Cardiac fibroblast (primary cell): ENCODE results near the gene PAQR4.
A peak's percentile ranks its signal among the peaks of the same experiment; 100 is the strongest.

ENCODE experiments used
- DNase-seq, 2 donors: peaks; one replicate each; pipeline versions ENCODE4 v3.0.0 to v3.0.0-alpha.2; 2010; ENCODE audit warnings: low read depth in 2 of 2
- H3K4me3 ChIP-seq, 2 donors: replicated peaks in 1 of 2; 1 replicate in 1 of 2; 2 replicates in 1 of 2; pipeline ENCODE4 v1.5.1; 2011; ENCODE audit warnings: low read depth in 2 of 2, low read length in 2 of 2, mild to moderate bottlenecking in 2 of 2, moderate library complexity in 1 of 2
- CTCF ChIP-seq: IDR thresholded peaks from one replicate; pipeline ENCODE4 v1.5.1; 2011; ENCODE audit warnings: low read depth, mild to moderate bottlenecking, low read length, inconsistent platforms

Gene PAQR4

DNA sequence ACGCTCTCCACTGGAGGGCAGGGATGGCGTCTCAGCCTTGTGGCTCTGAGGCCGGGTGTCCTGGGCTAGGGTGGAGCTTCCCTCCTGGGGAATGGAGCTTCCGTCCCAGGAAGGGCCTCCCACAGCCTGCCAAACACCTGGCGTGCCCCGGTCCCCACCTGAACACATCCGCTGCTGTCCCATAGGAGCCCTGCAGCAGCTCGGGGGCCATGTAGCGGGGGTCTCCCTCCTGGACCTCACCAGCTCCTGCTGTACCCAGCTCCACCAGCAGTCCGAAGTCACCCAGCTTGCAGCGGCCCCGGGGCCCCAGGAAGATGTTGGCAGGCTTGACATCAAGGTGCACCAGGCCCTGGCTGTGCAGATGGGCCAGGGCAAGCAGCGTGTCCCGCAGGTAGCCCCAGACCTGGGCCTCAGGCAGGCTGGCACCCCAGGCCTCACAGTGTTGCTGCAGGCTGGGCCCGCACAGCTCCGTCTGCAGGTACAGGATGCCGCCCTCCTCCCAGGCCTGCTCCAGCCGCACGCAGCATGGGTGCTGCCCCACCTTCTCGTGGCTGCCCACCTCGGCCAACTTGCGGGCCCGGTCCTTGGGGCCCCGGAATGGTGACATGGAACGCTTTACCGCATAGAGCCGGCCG is 6.1 kb downstream of the PAQR4 start:
- H3K4me3 ChIP-seq: no peak overlapping the region
- no peak for TF ChIP-seq CTCF
- no peak for DNase-seq

GRCh38 chr16:2976201-2976600 is 7.1 kb downstream of the PAQR4 start:
- TF ChIP-seq CTCF: no peak
- no peak overlapping the region for H3K4me3 ChIP-seq
- DNase-seq: no peak

- no peak for TF ChIP-seq CTCF
- H3K4me3 ChIP-seq: no peak overlapping the region
These were observed 7.5 kb downstream of the PAQR4 start for GRCh38 chr16:2976673-2977072.

DNA sequence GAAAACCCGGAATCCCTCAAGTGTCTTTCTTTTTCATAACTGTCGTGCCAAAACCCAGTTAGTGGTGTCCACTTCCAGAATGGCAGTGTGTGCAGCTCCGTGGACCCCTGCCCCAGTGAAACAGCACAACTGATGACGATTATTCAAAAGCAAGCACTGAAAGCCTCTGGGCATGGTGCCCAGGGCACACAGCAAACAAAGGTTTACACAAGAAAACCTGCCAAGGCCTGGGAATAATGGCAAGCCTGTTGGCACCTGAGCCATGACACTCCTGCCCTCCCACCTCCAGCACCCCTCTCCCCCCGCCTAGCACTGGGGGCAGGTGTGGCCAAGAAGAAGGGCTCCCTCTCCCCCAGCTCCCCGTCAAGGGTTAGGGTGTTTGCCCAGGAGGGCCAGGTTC is 8.3 kb downstream of the PAQR4 start:
- DNase-seq: no peak
- no peak for TF ChIP-seq CTCF
- H3K4me3 ChIP-seq: no peak overlapping the region

More at GRCh38 chr16:2976673-2977072, 7.5 kb downstream of the PAQR4 start:
- DNase-seq: no peak

DNA sequence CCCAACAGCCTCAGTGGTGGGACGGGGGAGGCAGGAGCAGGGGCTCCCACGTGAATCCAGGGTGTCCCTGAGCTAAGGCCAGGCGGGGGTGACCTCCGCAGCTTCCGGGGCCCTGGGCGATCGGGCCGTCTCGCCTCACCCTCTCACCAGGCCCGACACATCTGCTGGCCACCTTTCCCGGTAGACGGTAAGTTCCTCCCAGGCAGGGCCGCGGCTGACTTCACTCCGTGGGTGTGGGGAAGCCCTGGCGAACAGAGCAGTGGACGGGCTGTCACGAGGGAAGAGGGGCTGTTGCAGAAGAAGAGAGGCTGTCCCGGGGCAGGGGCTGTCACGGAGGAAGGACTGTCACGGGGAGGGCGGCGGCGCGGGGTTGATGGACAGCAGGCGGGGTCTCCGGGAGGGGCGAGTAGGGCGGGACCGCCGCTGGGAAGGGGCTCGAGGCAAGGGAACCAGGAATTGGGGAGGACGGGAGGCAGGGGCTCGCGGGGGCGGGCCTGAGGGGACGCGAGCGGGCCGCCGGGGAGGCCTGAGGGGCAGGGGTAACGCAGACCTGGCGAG is 10.6 kb downstream of the PAQR4 start:
- no peak for DNase-seq
- no peak for TF ChIP-seq CTCF
- H3K4me3 ChIP-seq: peak overlapping the region; percentile 54 to 71

GRCh38 chr16:2980227-2981176 is 11.4 kb downstream of the PAQR4 start, which contains the start of gene PKMYT1:
Gene PKMYT1, minus strand, starts transcription at chr16:2980446. Its CDS starts 789 bp downstream, at chr16:2979657.
- H3K4me3 ChIP-seq: peak within 1 kb of the TSS; percentile 66 to 71
- peak; percentile 82 to 89 for DNase-seq
- TF ChIP-seq CTCF: no peak
